HepG2 (cell line): ENCODE data around the gene ANTKMT. TPM values are rescaled to one million over a fixed set of nuclear protein-coding genes. Genes with fewer than 3 reads are reported as not detected.

Experiments used
- AGO2 ChIP-seq: fragments of 200-400 bp; formaldehyde crosslinking; optimal IDR thresholded peaks from 2 replicates; pipeline ENCODE3; 2017; ENCODE audit warnings: mild to moderate bottlenecking, low read depth, low read length, moderate library complexity
- BCLAF1 ChIP-seq: fragments of 450-650 bp; IDR thresholded peaks from 2 replicates; pipeline ENCODE4 v1.6.1; 2017; ENCODE audit warnings: mild to moderate bottlenecking
- DR1 ChIP-seq: sonication (generic); formaldehyde crosslinking; IDR thresholded peaks from 2 replicates; pipeline ENCODE4 v1.8.0; 2021; ENCODE audit warnings: mild to moderate bottlenecking, missing genetic modification reagents, inconsistent platforms
- HNRNPL ChIP-seq: fragments of 200-400 bp; formaldehyde crosslinking; IDR thresholded peaks from 2 replicates; pipeline ENCODE4 v1.6.1; 2017; ENCODE audit warnings: mild to moderate bottlenecking, low read depth, low read length
- KDM5B ChIP-seq: sonication (generic); formaldehyde crosslinking; IDR thresholded peaks from 2 replicates; pipeline ENCODE4 v1.4.0; 2020; ENCODE audit warnings: missing genetic modification reagents, mild to moderate bottlenecking, borderline replicate concordance
- NR2F2 ChIP-seq: IDR thresholded peaks from 2 replicates; pipeline ENCODE4 v1.6.1; 2012; ENCODE audit warnings: low read depth, inconsistent platforms, borderline replicate concordance
- POLR2A ChIP-seq, 2 experiments: IDR thresholded peaks; 2 replicates each; pipeline ENCODE4 v1.6.1; 2011; ENCODE audit warnings: low read depth in 2 of 2, low read length in 2 of 2, mild to moderate bottlenecking in 1 of 2, moderate library complexity in 1 of 2; ENCODE audit not compliant: insufficient read depth in 1 of 2
- SRSF4 ChIP-seq: fragments of 200-400 bp; formaldehyde crosslinking; IDR thresholded peaks from one replicate; pipeline ENCODE4 v1.6.1; 2018; ENCODE audit warnings: mild to moderate bottlenecking, low read depth, low read length, moderate library complexity; ENCODE audit not compliant: poor library complexity, severe bottlenecking
- TAF15 ChIP-seq: fragments of 200-400 bp; formaldehyde crosslinking; IDR thresholded peaks from one replicate; pipeline ENCODE4 v1.6.1; 2018; ENCODE audit warnings: mild to moderate bottlenecking, low read depth, low read length; ENCODE audit not compliant: poor library complexity, severe bottlenecking
- ZFX ChIP-seq: sonication (generic); formaldehyde crosslinking; IDR thresholded peaks from 2 replicates; pipeline ENCODE4 v1.4.0; 2020; ENCODE audit warnings: mild to moderate bottlenecking, low read depth, missing genetic modification reagents, moderate library complexity
- ZNF501 ChIP-seq: sonication (generic); formaldehyde crosslinking; IDR thresholded peaks from 2 replicates; pipeline ENCODE4 v1.5.1; 2020; ENCODE audit warnings: mild to moderate bottlenecking, moderate library complexity, missing genetic modification reagents
- ZSCAN25 ChIP-seq: sonication (generic); formaldehyde crosslinking; IDR thresholded peaks from 2 replicates; pipeline ENCODE4 v1.8.0; 2022; ENCODE audit warnings: mild to moderate bottlenecking, missing genetic modification reagents
- polyA plus RNA-seq, 8 experiments: library from polyadenylated mRNA; depleted of rRNA in 3 of 8; stranded (reverse) in 7 of 8; unstranded in 1 of 8; fragments of >200 nt; fragmentation: Illumina TruSeq in 4 of 8; extraction: Trizol in 4 of 8; gene quantifications; 2 replicates each; pipeline versions ENCODE4 v1.2.1 to v1.2.3, GENCODE V29; 2011 to 2016; ENCODE audit warnings: low read depth in 4 of 8, missing spikeins in 1 of 8, mixed read lengths in 1 of 8; ENCODE audit not compliant: insufficient read depth in 1 of 8
- total RNA-seq, 5 experiments: library from RNA; depleted of rRNA; stranded (reverse); fragments of >200 nt; fragmentation: Illumina TruSeq; extraction: Trizol; gene quantifications; 2 replicates each; pipeline ENCODE4 v1.2.3, GENCODE V29; 2016; ENCODE audit warnings: low read depth in 1 of 5

Gene ANTKMT
- total and polyA plus RNA-seq, 2 of the 13 experiments (the other 11 are each of a cell fraction or from before 2014, with no cell fraction given): 7.5 to 47.8 TPM

- TF ChIP-seq BCLAF1 (no peak), HNRNPL (peak; percentile 68; the same call in 1 of the 2 replicates), AGO2 (peak; percentile 27), ZSCAN25 (CRISPR knock-in tag) (0 out of 2 replicates have a peak, but pooled peaks have one; percentile 6), DR1 (CRISPR knock-in tag) (no peak), ZNF501 (no peak), SRSF4 (no peak), KDM5B (CRISPR knock-in tag) (0 out of 2 replicates have a peak, but pooled peaks have one; percentile 5), TAF15 (no peak), NR2F2 (no peak), ZFX (CRISPR knock-in tag) (no peak), POLR2A (IDR thresholded peaks at IDR 0.05; ENCODE audit: insufficient read depth in 1 of 2, low read depth in 2 of 2, low read length in 2 of 2) (no peak)
- TF ChIP-seq, all 625 proteins: peak for 8
Measured at GRCh38 chr16:676565-676902, 44.4 kb upstream of the ANTKMT start (continued).
